T1000 (cell line): Measurements from ENCODE around the gene PLS1.
"Not testable (repeated sequence)": the region's sequence is repeated elsewhere in the genome, so short reads cannot be mapped to it uniquely, and the experiment has no call there.

Experiments
- DNase-seq: peaks from one replicate; lab custom pipeline; 2025; ENCODE audit warnings: mixed read lengths; lab: John Stamatoyannopoulos, UW

The PLS1 gene

DNA sequence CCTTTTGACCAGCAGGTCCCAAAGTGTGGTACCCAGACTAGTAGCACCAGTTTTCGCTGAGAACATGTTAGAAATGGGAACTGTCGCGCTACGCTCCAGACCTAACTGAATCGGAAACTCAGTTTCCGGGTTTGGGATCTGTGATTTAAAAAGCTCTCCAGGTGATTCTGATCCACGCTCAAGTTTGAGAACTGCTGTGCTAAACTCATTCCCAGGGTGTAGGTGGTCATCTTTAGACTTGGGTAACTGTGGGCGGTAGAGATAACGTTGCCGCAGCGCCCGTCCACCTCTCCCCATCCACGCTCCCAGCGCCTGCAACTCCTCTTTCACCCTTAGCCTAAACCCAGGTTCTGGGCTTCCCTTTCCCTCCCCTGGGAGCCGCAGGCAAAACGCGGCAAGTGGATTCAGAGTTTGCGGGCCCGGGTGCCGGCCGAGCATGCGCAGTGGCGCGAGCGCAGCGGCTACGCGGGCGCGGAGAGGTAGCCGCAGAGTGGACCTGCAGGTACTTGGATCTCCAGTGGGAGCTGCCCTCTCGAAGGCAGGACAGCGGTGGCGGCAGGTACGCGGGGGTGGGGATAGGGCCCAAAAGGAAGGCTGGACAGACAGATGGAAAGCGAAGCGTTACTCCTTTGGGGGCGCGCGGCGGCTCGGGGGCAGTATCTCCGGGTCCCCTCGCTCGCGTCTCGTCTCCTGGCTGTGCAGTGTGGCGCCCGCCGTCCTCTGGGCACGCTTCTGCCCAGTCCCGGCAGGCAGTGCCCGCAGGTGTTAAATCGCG, at the start of gene PLS1:
Gene PLS1 (plus strand): TSS at position 443 of the 775 bp plus-strand sequence. CDS start 67,845 bp downstream, outside the sequence.
- DNase-seq = peak; percentile 85

GRCh38 chr3:142549986-142550385, 46.2 kb upstream of the PLS1 start:
- DNase-seq = no peak

- DNase-seq = not testable (repeated sequence)
Observed at GRCh38 chr3:142552579-142552978, 43.6 kb upstream of the PLS1 start.

GRCh38 chr3:142553741-142554140, 42.5 kb upstream of the PLS1 start:
- no peak for DNase-seq

DNA sequence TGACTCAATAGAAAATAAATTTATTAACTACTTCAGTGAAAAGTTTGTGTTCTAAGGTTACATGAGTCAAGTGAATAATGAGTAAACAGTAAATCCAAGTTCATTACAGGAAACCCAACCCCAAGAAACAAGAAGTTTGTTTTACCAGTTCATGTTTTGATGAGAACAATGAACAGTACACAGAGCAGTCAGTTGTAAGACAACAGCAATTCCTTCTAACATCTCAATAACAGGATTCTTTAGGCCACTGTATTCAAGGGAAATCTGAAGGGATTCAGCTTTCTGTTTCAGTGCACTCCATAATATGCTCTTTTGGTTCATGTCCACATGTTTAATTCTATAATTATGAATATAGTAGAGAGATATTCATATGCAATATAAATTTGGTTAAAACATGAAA, 36.1 kb upstream of the PLS1 start:
- no peak for DNase-seq

- no peak for DNase-seq
Observed at GRCh38 chr3:142563496-142563997, 32.6 kb upstream of the PLS1 start.

DNA sequence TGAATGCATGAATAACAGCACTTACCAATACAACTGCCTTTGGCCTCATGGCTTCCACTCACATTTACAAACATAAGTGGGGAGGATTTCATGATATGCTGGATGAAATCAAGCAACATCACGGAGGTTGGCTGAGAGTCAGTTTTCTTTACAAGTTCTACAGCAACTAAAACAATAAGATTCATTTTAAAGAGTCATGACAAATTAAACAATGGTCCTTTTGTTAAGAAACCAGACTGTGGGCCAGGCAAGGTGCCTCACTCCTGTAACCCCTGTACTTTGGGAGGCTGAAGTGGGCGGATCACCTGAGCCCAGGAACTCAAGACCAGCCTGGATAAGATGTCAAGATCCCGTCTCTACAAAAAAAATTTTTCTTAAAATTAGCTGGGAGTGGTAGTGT, 30.1 kb upstream of the PLS1 start:
- DNase-seq = no peak

- DNase-seq = no peak
Observed at GRCh38 chr3:142568393-142569017, 27.7 kb upstream of the PLS1 start.

GRCh38 chr3:142569422-142569821, 26.8 kb upstream of the PLS1 start:
- not testable (repeated sequence) for DNase-seq

DNA sequence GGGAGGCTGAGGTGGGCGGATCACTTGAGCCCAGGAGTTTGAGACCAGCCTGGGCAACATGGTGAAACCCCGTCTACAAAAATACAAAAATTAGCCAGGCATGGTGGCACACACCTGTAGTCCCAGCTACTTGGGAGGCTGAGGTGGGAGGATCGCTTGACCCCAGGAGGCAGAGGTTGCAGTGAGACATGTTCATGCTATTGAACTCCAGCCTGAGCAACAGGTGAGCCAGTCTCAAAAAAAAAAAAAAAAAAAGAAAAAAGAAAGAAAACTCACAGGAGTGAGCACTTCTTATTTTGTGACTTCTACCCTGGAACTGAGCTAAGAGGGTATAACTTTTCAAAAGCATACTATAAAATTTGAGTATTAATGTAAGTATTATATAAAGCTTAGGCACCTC, 22.0 kb upstream of the PLS1 start:
- not testable (repeated sequence) for DNase-seq

DNA sequence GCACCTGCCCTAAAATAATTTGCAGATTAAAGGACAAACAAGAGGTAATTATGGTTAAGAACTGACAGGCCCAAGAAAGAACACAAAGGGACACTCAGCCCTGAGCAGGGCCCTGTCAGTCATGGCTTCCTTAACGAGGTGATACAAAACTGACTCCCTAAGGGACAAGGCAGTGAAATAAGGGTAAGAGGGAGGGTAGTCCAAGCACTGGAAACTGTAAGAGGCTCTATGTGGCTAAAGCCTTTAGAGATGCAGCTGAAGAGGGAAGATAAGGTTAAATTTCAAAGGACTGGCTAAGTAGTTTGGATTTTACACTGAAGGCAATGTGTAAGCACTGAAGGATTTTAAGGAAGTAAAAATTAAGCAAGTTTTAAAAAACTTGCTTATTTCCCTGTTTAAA, 21.5 kb upstream of the PLS1 start:
- DNase-seq = no peak

DNA sequence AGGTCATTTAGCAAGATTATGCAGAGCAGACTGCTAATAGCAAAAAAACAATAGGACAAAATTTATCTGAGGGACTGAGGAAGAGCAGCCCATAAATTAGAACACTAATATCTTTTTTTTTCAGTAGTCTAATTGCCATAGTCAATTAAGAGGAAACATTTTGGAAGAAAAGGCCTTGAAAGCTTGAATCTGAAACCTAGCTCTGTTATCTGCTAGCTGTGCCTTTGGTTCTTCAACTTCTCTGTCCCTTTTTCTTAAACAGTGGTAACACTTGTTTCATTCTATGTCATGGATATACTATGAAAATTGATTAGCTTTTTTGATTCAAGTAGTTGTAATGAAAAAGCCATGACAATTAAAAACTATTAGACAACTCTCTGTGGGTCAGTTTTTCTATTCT, 19.4 kb upstream of the PLS1 start:
- DNase-seq = no peak

- no peak for DNase-seq
Observed at GRCh38 chr3:142577696-142578328, 18.4 kb upstream of the PLS1 start.

DNA sequence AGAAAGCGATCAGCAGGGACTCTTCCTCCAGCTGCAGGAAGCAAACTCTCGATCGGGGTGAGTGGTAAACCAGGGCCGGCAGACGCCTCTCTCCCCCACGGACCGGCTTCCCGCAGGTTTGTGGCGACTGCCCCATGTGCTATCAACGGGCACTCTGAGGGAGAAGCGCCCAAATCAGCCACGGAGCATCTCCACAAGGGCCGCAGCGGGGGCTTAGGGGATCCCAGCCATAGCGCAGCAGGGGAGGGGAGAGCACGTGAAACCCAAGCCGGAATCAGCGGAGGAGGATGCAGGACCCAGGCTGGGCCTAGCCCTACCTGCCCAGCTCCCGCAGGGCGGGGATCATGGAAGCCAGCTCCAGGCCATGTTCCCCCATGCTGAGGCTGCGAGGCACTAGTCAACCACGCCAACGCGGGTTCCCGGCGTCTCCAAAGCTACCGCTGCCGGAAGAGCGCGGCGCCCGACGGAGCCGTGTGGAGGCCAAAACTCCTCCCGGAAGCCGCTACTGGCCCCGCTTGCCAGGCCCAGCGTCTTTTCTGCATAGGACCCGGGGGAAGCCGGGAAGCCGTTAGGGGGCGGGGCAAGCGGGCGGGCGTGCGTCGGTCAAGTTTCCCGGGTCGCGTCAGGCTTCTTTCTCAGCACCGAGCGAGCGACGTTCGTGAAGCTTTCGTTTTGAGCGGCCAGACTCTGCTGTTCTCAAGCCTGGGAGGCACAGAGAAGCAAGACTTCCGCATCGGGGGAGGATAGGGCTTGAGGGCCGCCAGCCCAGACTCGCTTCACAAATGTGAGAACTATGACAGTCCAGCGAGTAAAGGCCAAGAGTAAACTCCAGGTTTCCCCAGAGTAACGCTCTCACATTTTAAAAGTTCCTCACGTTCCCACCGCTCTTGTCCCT, 17.6 kb upstream of the PLS1 start, which contains the start of gene ATR:
Gene ATR (minus strand): TSS at position 405 of the 895 bp plus-strand sequence. CDS start 29 bp downstream, at position 376.
- peak; percentile 90 for DNase-seq

DNA sequence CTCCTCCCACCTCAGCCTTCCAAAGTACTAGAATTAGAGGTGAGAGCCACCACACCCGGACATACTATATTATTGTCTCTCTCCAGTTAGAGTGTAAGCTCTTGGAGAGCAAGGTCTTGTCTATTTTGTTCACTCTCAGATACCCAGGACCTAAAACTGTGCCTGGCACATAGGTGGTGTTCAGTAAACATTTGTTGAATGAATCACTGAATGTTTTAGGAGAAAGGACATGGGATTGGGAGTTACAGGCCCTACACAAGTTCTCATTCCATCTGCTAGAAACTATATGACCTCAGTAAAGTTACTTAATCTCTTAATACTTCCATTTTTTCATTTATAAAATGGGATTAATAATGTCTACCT, 16.2 kb upstream of the PLS1 start:
- DNase-seq = no peak

DNA sequence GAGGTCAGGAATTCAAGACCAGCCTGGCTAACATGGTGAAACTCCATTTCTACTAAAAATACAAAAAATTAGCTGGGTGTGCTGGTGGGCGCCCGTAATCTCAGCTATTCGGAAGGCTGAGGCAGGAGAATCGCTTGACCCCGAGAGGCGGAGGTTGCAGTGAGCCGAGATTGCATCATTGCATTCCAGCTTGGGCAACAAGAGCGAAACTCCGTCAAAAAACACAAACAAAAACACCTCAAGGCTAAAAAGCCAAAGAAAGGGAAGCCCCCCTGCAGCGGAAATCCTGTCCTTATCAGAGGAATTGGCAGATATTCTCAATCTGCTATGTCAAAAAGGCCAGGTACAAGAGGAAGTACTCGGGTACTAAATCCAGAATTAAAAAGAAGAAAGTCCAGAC, 15.1 kb upstream of the PLS1 start:
- not testable (repeated sequence) for DNase-seq

DNA sequence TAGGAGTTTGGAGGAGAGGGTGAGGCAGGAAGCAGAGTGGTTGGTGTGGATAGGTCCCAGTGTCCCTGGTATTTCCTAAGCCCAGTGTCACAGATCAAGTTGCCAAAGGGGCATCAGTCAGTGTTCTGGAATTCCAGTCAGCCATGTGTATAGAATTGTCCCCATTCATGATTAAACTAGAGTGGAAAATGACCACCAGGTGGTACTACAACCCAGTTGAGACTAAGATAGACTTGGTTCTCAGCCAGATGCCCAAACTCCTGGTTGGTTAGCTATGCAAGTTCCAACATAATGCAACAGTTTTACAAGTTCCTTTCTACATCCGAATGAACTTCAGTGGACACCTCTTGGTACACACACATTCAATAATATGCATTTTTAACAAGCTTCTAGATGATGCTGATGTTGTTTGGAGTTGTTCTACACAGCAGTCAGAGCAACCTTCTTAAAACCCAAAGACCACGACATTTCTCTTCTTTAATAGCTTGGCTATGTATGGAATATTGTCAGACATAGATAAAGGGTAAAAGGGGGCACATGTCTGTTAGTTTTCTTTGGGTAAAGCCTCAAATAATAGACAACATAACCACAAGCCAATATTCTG, 9.3 kb upstream of the PLS1 start:
- DNase-seq = peak; percentile 36

GRCh38 chr3:142588703-142589102, 7.5 kb upstream of the PLS1 start:
- DNase-seq = no peak

DNA sequence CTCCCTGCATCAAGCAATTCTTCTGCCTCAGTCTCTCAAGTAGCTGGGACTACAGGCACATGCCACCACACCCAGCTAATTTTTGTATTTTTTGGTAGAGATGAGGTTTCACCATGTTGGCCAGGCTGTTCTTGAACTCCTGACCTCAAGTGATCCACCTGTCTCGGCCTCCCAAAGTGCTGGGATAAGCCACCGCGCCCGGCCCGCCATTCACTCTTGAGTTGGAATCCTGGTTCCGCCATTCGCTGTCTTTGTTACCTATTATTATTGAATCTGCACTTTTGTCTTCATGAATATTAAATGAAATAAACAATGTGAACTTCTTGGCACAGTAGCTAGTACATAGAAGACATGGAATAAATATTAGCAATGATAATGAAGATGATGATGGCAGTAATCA, 3.9 kb upstream of the PLS1 start:
- not testable (repeated sequence) for DNase-seq

DNA sequence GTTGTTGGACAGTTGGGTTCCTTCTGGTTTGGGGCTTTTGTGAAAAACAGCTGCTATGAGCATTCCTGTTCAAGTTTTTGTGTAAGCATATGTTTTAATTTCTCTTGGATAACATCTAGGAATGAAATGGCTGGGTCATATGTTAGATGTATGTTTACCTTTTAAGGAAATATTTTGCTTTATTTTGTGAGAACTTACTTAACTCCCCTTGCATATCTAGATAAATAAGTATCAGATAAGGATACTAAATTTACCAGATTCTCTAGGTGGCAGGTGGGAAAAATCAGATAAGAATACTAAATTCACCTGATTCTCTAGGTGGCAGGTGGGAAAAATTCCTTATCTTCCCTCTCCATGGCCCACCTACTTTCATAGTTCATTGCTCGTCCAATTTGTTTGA, 1.1 kb upstream of the PLS1 start:
- DNase-seq = no peak

DNA sequence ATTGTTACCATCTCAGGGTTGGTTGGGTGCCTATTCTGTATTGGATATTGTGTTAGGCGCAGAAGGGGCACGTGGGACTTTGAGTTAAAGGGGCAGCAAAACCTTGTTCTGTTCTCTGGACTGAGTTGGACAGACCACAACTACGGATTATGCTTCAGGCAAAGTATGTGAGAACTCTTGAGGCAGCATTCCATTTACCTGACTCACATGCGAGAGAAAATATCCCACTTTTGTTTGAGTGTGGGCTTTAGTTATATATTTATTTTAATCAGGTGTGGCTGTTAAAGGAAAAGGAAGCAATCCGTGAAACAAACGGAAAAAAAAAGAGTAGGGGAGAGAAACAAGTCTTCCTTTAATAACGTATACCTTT, 627 bp upstream of the PLS1 start:
- DNase-seq = peak; percentile 26

- no peak for DNase-seq
Observed at GRCh38 chr3:142596726-142597088, 514 bp downstream of the PLS1 start.
